NCI-H2227 (cell line): Measurements from ENCODE around the gene MMGT1.

Experiments
- DNase-seq: peaks from one replicate; lab custom pipeline; 2025; ENCODE audit not compliant: unreplicated experiment; lab: John Stamatoyannopoulos, UW

Gene MMGT1

GRCh38 chrX:135973548-135974278 lies at the start of gene MMGT1:
MMGT1 (minus strand) TSS chrX:135973988; CDS start chrX:135973675, 313 bp downstream.
- DNase-seq = peak; percentile 94

- DNase-seq = no peak
Observed at GRCh38 chrX:136021903-136022302, 48.1 kb upstream of the MMGT1 start.

GRCh38 chrX:136021160-136021559 lies 47.4 kb upstream of the MMGT1 start:
- DNase-seq = no peak

GRCh38 chrX:136019226-136019625 lies 45.4 kb upstream of the MMGT1 start:
- no peak for DNase-seq

GRCh38 chrX:136016881-136017280 lies 43.1 kb upstream of the MMGT1 start:
- no peak for DNase-seq

GRCh38 chrX:136015016-136015415 lies 41.2 kb upstream of the MMGT1 start:
- DNase-seq = no peak

- DNase-seq = no peak
Observed at GRCh38 chrX:135988245-135988644, 14.5 kb upstream of the MMGT1 start.

- DNase-seq = peak; percentile 17
Observed at GRCh38 chrX:135985973-135986310, 12.2 kb upstream of the MMGT1 start.

GRCh38 chrX:135985157-135985972 lies 11.6 kb upstream of the MMGT1 start, which contains the start of gene SLC9A6:
SLC9A6 (plus strand) TSS chrX:135985435; CDS start chrX:135985659, 224 bp downstream.
- DNase-seq = peak; percentile 91

GRCh38 chrX:135984791-135985156 lies 11.0 kb upstream of the MMGT1 start:
- DNase-seq = peak; percentile 28

- no peak for DNase-seq
Observed at GRCh38 chrX:135984256-135984655, 10.5 kb upstream of the MMGT1 start.

- DNase-seq = no peak
Observed at GRCh38 chrX:135982860-135983259, 9.1 kb upstream of the MMGT1 start.

- DNase-seq = no peak
Observed at GRCh38 chrX:135981668-135982067, 7.9 kb upstream of the MMGT1 start.

- no peak for DNase-seq
Observed at GRCh38 chrX:135981010-135981409, 7.2 kb upstream of the MMGT1 start.

GRCh38 chrX:135977611-135978010 lies 3.8 kb upstream of the MMGT1 start:
- no peak for DNase-seq

GRCh38 chrX:135975421-135975820 lies 1.6 kb upstream of the MMGT1 start:
- DNase-seq = no peak

GRCh38 chrX:135974279-135974856 lies 580 bp upstream of the MMGT1 start:
- peak; percentile 87 for DNase-seq

GRCh38 chrX:135973025-135973547 lies 702 bp downstream of the MMGT1 start:
- DNase-seq = peak; percentile 47

- no peak for DNase-seq
Observed at GRCh38 chrX:135951291-135951690, 22.5 kb downstream of the MMGT1 start.

GRCh38 chrX:135944486-135944885 lies 29.3 kb downstream of the MMGT1 start:
- no peak for DNase-seq

GRCh38 chrX:135931644-135932487 lies 41.9 kb downstream of the MMGT1 start:
- DNase-seq = peak; percentile 53
